ENCODE measurements around the gene OSBPL1A. TPM values are rescaled to one million over a fixed set of nuclear protein-coding genes. Genes with fewer than 3 reads are reported as not detected.

The OSBPL1A gene
- polyA plus RNA-seq, 1 of the 3 experiments (the other 2 are of a cell fraction), result 21.3 TPM

DNA sequence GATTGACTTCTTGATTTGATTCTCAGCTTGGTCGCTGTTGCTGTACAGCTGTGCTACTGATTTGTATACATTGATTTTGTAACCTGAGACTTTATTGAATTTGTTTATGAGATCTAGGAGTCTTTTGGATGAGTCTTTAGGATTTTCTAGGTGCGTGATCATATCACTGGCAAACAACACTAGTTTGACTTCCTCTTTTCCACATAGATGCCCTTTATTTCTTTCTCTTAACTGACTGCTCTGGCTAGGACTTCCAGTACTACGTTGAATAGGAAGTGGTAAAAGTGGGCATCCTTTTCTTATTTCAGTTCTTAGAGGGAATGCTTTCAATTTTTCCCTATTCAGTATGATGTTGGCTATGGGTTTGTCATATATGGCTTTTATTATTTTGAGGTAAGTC, 101.3 kb downstream of the OSBPL1A start:
- Histone ChIP-seq H3K79me2 (ENCODE audit: insufficient read depth) (no peaks in the 10 kb centered on the region), H4K20me1 (ENCODE audit: insufficient read depth) (no peaks in the 10 kb centered on the region), H3K27me3 (ENCODE audit: insufficient read depth) (no peaks in the 10 kb centered on the region), H3F3A (replicated peaks; ENCODE audit: insufficient read depth) (no peaks in the 10 kb centered on the region), H3K4me2 (no peak overlapping the region), H2AFZ (ENCODE audit: low read depth) (no peak overlapping the region), H3K27ac (ENCODE audit: low read depth in 2 of 2, low read length in 1 of 2) (no peak overlapping the region), H3K4me3 (ENCODE audit: low read depth in 2 of 2, low read length in 1 of 2) (no peak overlapping the region), H3K4me1 (ENCODE audit: control insufficient read depth in 1 of 2, insufficient read depth in 2 of 2, low read depth in 1 of 2, low read length in 1 of 2) (no peaks in the 10 kb centered on the region; a peak in 1 of 4 replicates), H3K9me3 (no peaks in the 10 kb centered on the region), H3K9ac (no peak overlapping the region), H3K36me3 (replicated peaks in 1 of 2; ENCODE audit: control insufficient read depth in 1 of 2, insufficient read depth in 2 of 2, low read length in 1 of 2) (peaks cover 0 to 2% of the 10 kb centered on the region in 2 experiments), H3K9me2 (no peaks in the 10 kb centered on the region)
- ChIA-PET POLR2A (no interaction called here), CTCF (interaction anchor here (1.2 to 1.5 kb wide), 2 partner anchors 12 to 118 kb away, joined by 3 read pairs; no protein-coding TSS in a partner anchor)
- 89% methylated on average over 3 of the region's 3 CpGs for WGBS (ENCODE audit: low lambda C conversion rate)
- DNase-seq, result no peak
- TF ChIP-seq, protein P1, sequence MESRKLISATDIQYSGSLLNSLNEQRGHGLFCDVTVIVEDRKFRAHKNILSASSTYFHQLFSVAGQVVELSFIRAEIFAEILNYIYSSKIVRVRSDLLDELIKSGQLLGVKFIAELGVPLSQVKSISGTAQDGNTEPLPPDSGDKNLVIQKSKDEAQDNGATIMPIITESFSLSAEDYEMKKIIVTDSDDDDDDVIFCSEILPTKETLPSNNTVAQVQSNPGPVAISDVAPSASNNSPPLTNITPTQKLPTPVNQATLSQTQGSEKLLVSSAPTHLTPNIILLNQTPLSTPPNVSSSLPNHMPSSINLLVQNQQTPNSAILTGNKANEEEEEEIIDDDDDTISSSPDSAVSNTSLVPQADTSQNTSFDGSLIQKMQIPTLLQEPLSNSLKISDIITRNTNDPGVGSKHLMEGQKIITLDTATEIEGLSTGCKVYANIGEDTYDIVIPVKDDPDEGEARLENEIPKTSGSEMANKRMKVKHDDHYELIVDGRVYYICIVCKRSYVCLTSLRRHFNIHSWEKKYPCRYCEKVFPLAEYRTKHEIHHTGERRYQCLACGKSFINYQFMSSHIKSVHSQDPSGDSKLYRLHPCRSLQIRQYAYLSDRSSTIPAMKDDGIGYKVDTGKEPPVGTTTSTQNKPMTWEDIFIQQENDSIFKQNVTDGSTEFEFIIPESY (IDR thresholded peaks at IDR 0.05; ENCODE audit: borderline replicate concordance, low read depth), result no peak
- TF ChIP-seq GABPA (IDR thresholded peaks at IDR 0.05; ENCODE audit: low read depth) (no peak), EP300 (IDR thresholded peaks at IDR 0.05; ENCODE audit: borderline replicate concordance in 1 of 2, low read depth in 1 of 2, low read length in 1 of 2) (no peak), JUND (IDR thresholded peaks at IDR 0.05) (no peak), USF1 (IDR thresholded peaks at IDR 0.05; ENCODE audit: borderline replicate concordance, low read depth) (no peak), RCOR1 (IDR thresholded peaks at IDR 0.05; ENCODE audit: low read length) (no peak), NRF1 (IDR thresholded peaks at IDR 0.05; ENCODE audit: low read depth, low read length) (no peak), GATA2 (CRISPR knock-in tag; IDR thresholded peaks at IDR 0.05) (no peak), YY1 (IDR thresholded peaks at IDR 0.05; ENCODE audit: low read depth) (no peak), POLR2AphosphoS5 (IDR thresholded peaks at IDR 0.05; ENCODE audit: low read depth, low read length) (no peak), ELF1 (IDR thresholded peaks at IDR 0.05) (no peak), RXRA (IDR thresholded peaks at IDR 0.05; ENCODE audit: borderline replicate concordance, low read depth) (no peak), MEF2A (IDR thresholded peaks at IDR 0.05; ENCODE audit: borderline replicate concordance, low read depth) (no peak), SIN3A (IDR thresholded peaks at IDR 0.05; ENCODE audit: borderline replicate concordance, low read depth, low read length) (no peak), NFIC (IDR thresholded peaks at IDR 0.05; ENCODE audit: borderline replicate concordance) (no peak), RAD21 (IDR thresholded peaks at IDR 0.05; ENCODE audit: low read length) (no peak)
- TF ChIP-seq, protein P2, sequence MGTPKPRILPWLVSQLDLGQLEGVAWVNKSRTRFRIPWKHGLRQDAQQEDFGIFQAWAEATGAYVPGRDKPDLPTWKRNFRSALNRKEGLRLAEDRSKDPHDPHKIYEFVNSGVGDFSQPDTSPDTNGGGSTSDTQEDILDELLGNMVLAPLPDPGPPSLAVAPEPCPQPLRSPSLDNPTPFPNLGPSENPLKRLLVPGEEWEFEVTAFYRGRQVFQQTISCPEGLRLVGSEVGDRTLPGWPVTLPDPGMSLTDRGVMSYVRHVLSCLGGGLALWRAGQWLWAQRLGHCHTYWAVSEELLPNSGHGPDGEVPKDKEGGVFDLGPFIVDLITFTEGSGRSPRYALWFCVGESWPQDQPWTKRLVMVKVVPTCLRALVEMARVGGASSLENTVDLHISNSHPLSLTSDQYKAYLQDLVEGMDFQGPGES (IDR thresholded peaks at IDR 0.05; ENCODE audit: low read depth, low read length), result no peak
- TF ChIP-seq, protein P3, sequence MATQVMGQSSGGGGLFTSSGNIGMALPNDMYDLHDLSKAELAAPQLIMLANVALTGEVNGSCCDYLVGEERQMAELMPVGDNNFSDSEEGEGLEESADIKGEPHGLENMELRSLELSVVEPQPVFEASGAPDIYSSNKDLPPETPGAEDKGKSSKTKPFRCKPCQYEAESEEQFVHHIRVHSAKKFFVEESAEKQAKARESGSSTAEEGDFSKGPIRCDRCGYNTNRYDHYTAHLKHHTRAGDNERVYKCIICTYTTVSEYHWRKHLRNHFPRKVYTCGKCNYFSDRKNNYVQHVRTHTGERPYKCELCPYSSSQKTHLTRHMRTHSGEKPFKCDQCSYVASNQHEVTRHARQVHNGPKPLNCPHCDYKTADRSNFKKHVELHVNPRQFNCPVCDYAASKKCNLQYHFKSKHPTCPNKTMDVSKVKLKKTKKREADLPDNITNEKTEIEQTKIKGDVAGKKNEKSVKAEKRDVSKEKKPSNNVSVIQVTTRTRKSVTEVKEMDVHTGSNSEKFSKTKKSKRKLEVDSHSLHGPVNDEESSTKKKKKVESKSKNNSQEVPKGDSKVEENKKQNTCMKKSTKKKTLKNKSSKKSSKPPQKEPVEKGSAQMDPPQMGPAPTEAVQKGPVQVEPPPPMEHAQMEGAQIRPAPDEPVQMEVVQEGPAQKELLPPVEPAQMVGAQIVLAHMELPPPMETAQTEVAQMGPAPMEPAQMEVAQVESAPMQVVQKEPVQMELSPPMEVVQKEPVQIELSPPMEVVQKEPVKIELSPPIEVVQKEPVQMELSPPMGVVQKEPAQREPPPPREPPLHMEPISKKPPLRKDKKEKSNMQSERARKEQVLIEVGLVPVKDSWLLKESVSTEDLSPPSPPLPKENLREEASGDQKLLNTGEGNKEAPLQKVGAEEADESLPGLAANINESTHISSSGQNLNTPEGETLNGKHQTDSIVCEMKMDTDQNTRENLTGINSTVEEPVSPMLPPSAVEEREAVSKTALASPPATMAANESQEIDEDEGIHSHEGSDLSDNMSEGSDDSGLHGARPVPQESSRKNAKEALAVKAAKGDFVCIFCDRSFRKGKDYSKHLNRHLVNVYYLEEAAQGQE (IDR thresholded peaks at IDR 0.05; ENCODE audit: low read depth, low read length), result no peak

Data from SK-N-SH (cell line).